ENCODE data around the gene GDPD3. TPM values are rescaled to one million over a fixed set of nuclear protein-coding genes. Genes with fewer than 3 reads are reported as not detected.
A peak's percentile ranks its signal among the peaks of the same experiment; 100 is the strongest.

Gene GDPD3
- total RNA-seq, 2 experiments from 2014 or later = 4.5 to 5.7 TPM

GRCh38 chr16:30137897-30138296 lies 24.6 kb upstream of the GDPD3 start:
- no peaks in the 10 kb centered on the region for H3K9me3 Mint-ChIP-seq
- POLR2A ChIA-PET = interaction anchor here (0.6 to 1.7 kb wide), 2 partner anchors 46 to 257 kb away, joined by 3 to 7 read pairs; partner anchors contain the start of genes CORO1A and ZNF48
- no peaks in the 10 kb centered on the region for H3K27me3 Mint-ChIP-seq
- no peak for ATAC-seq
- no peak overlapping the region for H3K27ac Mint-ChIP-seq
- no peak for TF ChIP-seq CTCF (IDR thresholded peaks at IDR 0.05)
- H3K4me3 Mint-ChIP-seq = no peak overlapping the region
- CTCF ChIA-PET = no interaction called here
- intact Hi-C loops (cut with micrococcal nuclease) = no loop called here
- H3K4me1 Mint-ChIP-seq (ENCODE audit: low read depth) = peaks cover 16% of the 10 kb centered on the region
- no peak for DNase-seq
- H3K36me3 Mint-ChIP-seq (ENCODE audit: low read depth) = no peaks in the 10 kb centered on the region

- no peak for TF ChIP-seq CTCF (IDR thresholded peaks at IDR 0.05)
- Mint-ChIP-seq H3K4me3 (no peak overlapping the region), H3K9me3 (no peaks in the 10 kb centered on the region), H3K4me1 (ENCODE audit: low read depth) (peaks cover 13% of the 10 kb centered on the region), H3K27me3 (no peaks in the 10 kb centered on the region), H3K36me3 (ENCODE audit: low read depth) (no peaks in the 10 kb centered on the region), H3K27ac (no peak overlapping the region)
- ChIA-PET CTCF (interaction anchor here (1.5 kb wide), 1 partner anchor 25 kb away, joined by 3 read pairs; no protein-coding TSS in a partner anchor), POLR2A (interaction anchor here (0.6 to 1.7 kb wide), 3 partner anchors 12 to 258 kb away, joined by 3 to 7 read pairs (median 3); partner anchors contain the start of genes CORO1A and ZNF48)
- intact Hi-C loops (cut with micrococcal nuclease) = no loop called here
- ATAC-seq = no peak
- no peak for DNase-seq
Observed at GRCh38 chr16:30136971-30137605, 23.8 kb upstream of the GDPD3 start.

- no peaks in the 10 kb centered on the region for H3K9me3 Mint-ChIP-seq
- TF ChIP-seq CTCF (IDR thresholded peaks at IDR 0.05) = no peak
Observed at GRCh38 chr16:30132591-30132990, 19.3 kb upstream of the GDPD3 start.

GRCh38 chr16:30131869-30132475 lies 18.6 kb upstream of the GDPD3 start:
- H3K27ac Mint-ChIP-seq = peak overlapping the region; percentile 25

More at GRCh38 chr16:30132591-30132990, 19.3 kb upstream of the GDPD3 start:
- ChIA-PET CTCF (no interaction called here), POLR2A (no interaction called here)
- no peak for ATAC-seq
- Mint-ChIP-seq H3K27me3 (no peaks in the 10 kb centered on the region), H3K36me3 (ENCODE audit: low read depth) (peaks cover 4% of the 10 kb centered on the region), H3K27ac (no peak overlapping the region), H3K4me3 (no peak overlapping the region), H3K4me1 (ENCODE audit: low read depth) (peaks cover 8% of the 10 kb centered on the region)
- no peak for DNase-seq
- intact Hi-C loops (cut with micrococcal nuclease) = no loop called here

More at GRCh38 chr16:30131869-30132475, 18.6 kb upstream of the GDPD3 start:
- ChIA-PET CTCF (interaction anchor here (0.9 to 2.7 kb wide), 2 partner anchors 11 to 54 kb away, joined by 3 to 9 read pairs; no protein-coding TSS in a partner anchor), POLR2A (interaction anchor here (1.2 kb wide), 1 partner anchor 53 kb away, joined by 4 read pairs; no protein-coding TSS in a partner anchor)
- H3K4me1 Mint-ChIP-seq (ENCODE audit: low read depth) = peaks cover 8% of the 10 kb centered on the region
- no peaks in the 10 kb centered on the region for H3K27me3 Mint-ChIP-seq
- peaks cover 4% of the 10 kb centered on the region for H3K36me3 Mint-ChIP-seq (ENCODE audit: low read depth)
- TF ChIP-seq CTCF (IDR thresholded peaks at IDR 0.05) = no peak
- ATAC-seq (no peak), DNase-seq (no peak)
- H3K9me3 Mint-ChIP-seq = no peaks in the 10 kb centered on the region
- intact Hi-C loops (cut with micrococcal nuclease) = no loop called here
- H3K4me3 Mint-ChIP-seq = no peak overlapping the region
